HepG2 (cell line): ENCODE data around the gene PLCD4. TPM values are rescaled to one million over a fixed set of nuclear protein-coding genes. Genes with fewer than 3 reads are reported as not detected.

Experiments used
- ASH2L ChIP-seq: fragments of 300-600, 200-600 bp; sonication (generic); IDR thresholded peaks from 2 replicates; pipeline ENCODE4 v1.7.0; 2017; ENCODE audit warnings: low read depth, mild to moderate bottlenecking, moderate library complexity, mixed read lengths, low read length; ENCODE audit not compliant: insufficient read length
- BATF2 ChIP-seq: sonication (generic); formaldehyde crosslinking; IDR thresholded peaks from 2 replicates; pipeline ENCODE4 v1.8.0; 2022; ENCODE audit warnings: mild to moderate bottlenecking, missing genetic modification reagents, moderate library complexity
- CREM ChIP-seq, 2 experiments: sonication (generic) in 1 of 2; formaldehyde crosslinking in 1 of 2; IDR thresholded peaks; 2 replicates each; pipeline versions ENCODE4 v1.4.0 to v1.6.1; 2016 to 2020; ENCODE audit warnings: antibody characterized with exemption in 1 of 2, mild to moderate bottlenecking in 1 of 2, missing genetic modification reagents in 1 of 2
- MAFG ChIP-seq: sonication (generic); formaldehyde crosslinking; IDR thresholded peaks from 2 replicates; pipeline ENCODE4 v1.5.1; 2020; ENCODE audit warnings: mild to moderate bottlenecking, missing genetic modification reagents
- NR2F6 ChIP-seq, 2 experiments: IDR thresholded peaks; 2 replicates each; pipeline ENCODE4 v1.6.1; 2016; ENCODE audit warnings: antibody characterized with exemption in 1 of 2, mild to moderate bottlenecking in 1 of 2
- RAD51 ChIP-seq: fragments of 450-650 bp; IDR thresholded peaks from 2 replicates; pipeline ENCODE4 v1.6.1; 2016; ENCODE audit warnings: borderline replicate concordance
- TEF ChIP-seq: sonication (generic); formaldehyde crosslinking; IDR thresholded peaks from 2 replicates; pipeline ENCODE4 v1.5.0; 2020; ENCODE audit warnings: missing genetic modification reagents
- YEATS2 ChIP-seq: sonication (generic); formaldehyde crosslinking; IDR thresholded peaks from 2 replicates; pipeline ENCODE4 v1.4.0; 2020; ENCODE audit warnings: missing genetic modification reagents, borderline replicate concordance
- ZBTB46 ChIP-seq: sonication (generic); formaldehyde crosslinking; IDR thresholded peaks from 2 replicates; pipeline ENCODE4 v1.4.0; 2020; ENCODE audit warnings: mild to moderate bottlenecking, missing genetic modification reagents, borderline replicate concordance
- ZNF331 ChIP-seq: sonication (generic); formaldehyde crosslinking; IDR thresholded peaks from 2 replicates; pipeline ENCODE4 v1.4.0; 2020; ENCODE audit warnings: missing genetic modification reagents
- ZNF335 ChIP-seq: sonication (generic); formaldehyde crosslinking; IDR thresholded peaks from 2 replicates; pipeline ENCODE4 v1.4.0; 2020; ENCODE audit warnings: missing genetic modification reagents
- ZNF33A ChIP-seq: sonication (generic); formaldehyde crosslinking; IDR thresholded peaks from 2 replicates; pipeline ENCODE4 v1.5.1; 2020; ENCODE audit warnings: missing genetic modification reagents, mild to moderate bottlenecking, moderate library complexity, borderline replicate concordance
- ZNF362 ChIP-seq: sonication (generic); formaldehyde crosslinking; IDR thresholded peaks from 2 replicates; pipeline ENCODE4 v1.4.0; 2020; ENCODE audit warnings: missing genetic modification reagents, mild to moderate bottlenecking, borderline replicate concordance
- ZNF430 ChIP-seq: sonication (generic); formaldehyde crosslinking; IDR thresholded peaks from 2 replicates; pipeline ENCODE4 v1.9.0; 2021; ENCODE audit warnings: mild to moderate bottlenecking, missing genetic modification reagents
- ZNF496 ChIP-seq: sonication (generic); formaldehyde crosslinking; IDR thresholded peaks from 2 replicates; pipeline ENCODE4 v1.8.1; 2023; ENCODE audit warnings: mild to moderate bottlenecking, moderate library complexity, missing genetic modification reagents; ENCODE audit not compliant: insufficient replicate concordance
- ZNF577 ChIP-seq: sonication (generic); formaldehyde crosslinking; IDR thresholded peaks from 2 replicates; pipeline ENCODE4 v1.4.0; 2020; ENCODE audit warnings: mild to moderate bottlenecking, low read depth, missing genetic modification reagents, borderline replicate concordance
- ZNF609 ChIP-seq: sonication (generic); formaldehyde crosslinking; IDR thresholded peaks from 2 replicates; pipeline ENCODE4 v1.4.0; 2020; ENCODE audit warnings: mild to moderate bottlenecking, missing genetic modification reagents, borderline replicate concordance
- ZNF777 ChIP-seq: sonication (generic); formaldehyde crosslinking; IDR thresholded peaks from 2 replicates; pipeline ENCODE4 v1.4.0; 2020; ENCODE audit warnings: missing genetic modification reagents
- polyA plus RNA-seq, 8 experiments: library from polyadenylated mRNA; depleted of rRNA in 3 of 8; stranded (reverse) in 7 of 8; unstranded in 1 of 8; fragments of >200 nt; fragmentation: Illumina TruSeq in 4 of 8; extraction: Trizol in 4 of 8; gene quantifications; 2 replicates each; pipeline versions ENCODE4 v1.2.1 to v1.2.3, GENCODE V29; 2011 to 2016; ENCODE audit warnings: low read depth in 4 of 8, missing spikeins in 1 of 8, mixed read lengths in 1 of 8; ENCODE audit not compliant: insufficient read depth in 1 of 8
- total RNA-seq, 5 experiments: library from RNA; depleted of rRNA; stranded (reverse); fragments of >200 nt; fragmentation: Illumina TruSeq; extraction: Trizol; gene quantifications; 2 replicates each; pipeline ENCODE4 v1.2.3, GENCODE V29; 2016; ENCODE audit warnings: low read depth in 1 of 5

The PLCD4 gene
- total and polyA plus RNA-seq, 2 of the 13 experiments (the other 11 are each of a cell fraction or from before 2014, with no cell fraction given) = 0.26 TPM; not detected in 1

GRCh38 chr2:218671654-218672566 lies 64.2 kb downstream of the PLCD4 start, which contains the start of the genes RNF25 and STK36 (continued):
- TF ChIP-seq RAD51 (no peak), ZNF362 (CRISPR knock-in tag) (no peak; the same call in 1 of the 2 replicates), ZNF577 (CRISPR knock-in tag) (no peak), ZNF430 (CRISPR knock-in tag) (no peak), ZNF335 (CRISPR knock-in tag) (peak; percentile 99), MAFG (no peak), BATF2 (CRISPR knock-in tag) (no peak), ZNF609 (CRISPR knock-in tag) (0 out of 2 replicates have a peak, but pooled peaks have one; percentile 41), NR2F6 (IDR thresholded peaks at IDR 0.05) (no peak), NR2F6 (CRISPR knock-in tag; IDR thresholded peaks at IDR 0.05) (peak; percentile 26; the same call in 1 of the 2 replicates), ZNF33A (CRISPR knock-in tag) (no peak), ZBTB46 (CRISPR knock-in tag) (no peak), ZNF496 (no peak), ASH2L (peak; percentile 93), TEF (CRISPR knock-in tag) (no peak), ZNF331 (CRISPR knock-in tag) (no peak), CREM (IDR thresholded peaks at IDR 0.05) (peak; percentile 76), CREM (CRISPR knock-in tag; IDR thresholded peaks at IDR 0.05) (no peak), ZNF777 (CRISPR knock-in tag) (0 out of 2 replicates have a peak, but pooled peaks have one; percentile 24), YEATS2 (CRISPR knock-in tag) (peak; percentile 93; the same call in 1 of the 2 replicates)
